Activated CD8-positive, alpha-beta memory T cell treated with anti-CD3 and anti-CD28 coated beads, Interleukin-2, amount 10 ng/mL, durations not matched to agents 7 days and 5 days (primary cell): ENCODE results near the gene GNB1. TPM values are rescaled to one million over a fixed set of nuclear protein-coding genes. Genes with fewer than 3 reads are reported as not detected.
A peak's percentile ranks its signal among the peaks of the same experiment; 100 is the strongest.

ENCODE experiments used
- ATAC-seq: fragments of 150-1000 bp; cut with Tn5 transposase; one replicate; pipeline ENCODE4 v1.10.0; 2021; ENCODE audit warnings: moderate library complexity
- CTCF ChIA-PET: fragments of 350-600 bp; sonication (Branson Sonifier 250); formaldehyde crosslinking; loops from one replicate; lab custom pipeline; 2021; ENCODE audit warnings: antibody characterized with exemption; lab: Charles Lee
- DNase-seq: peaks from one replicate; pipeline ENCODE4 v3.0.0-alpha.2; 2020
- H3K27ac Mint-ChIP-seq: one replicate; pipeline ENCODE4 v1.8.0; 2021; ENCODE audit warnings: mild to moderate bottlenecking, mixed read lengths
- H3K27me3 Mint-ChIP-seq: one replicate; pipeline ENCODE4 v1.8.0; 2021; ENCODE audit warnings: mixed read lengths
- H3K36me3 Mint-ChIP-seq: one replicate; pipeline ENCODE4 v1.8.0; 2021; ENCODE audit warnings: mild to moderate bottlenecking, mixed read lengths
- H3K4me1 Mint-ChIP-seq: one replicate; pipeline ENCODE4 v1.8.0; 2021; ENCODE audit warnings: mixed read lengths
- H3K4me3 Mint-ChIP-seq: one replicate; pipeline ENCODE4 v1.8.0; 2021; ENCODE audit warnings: mild to moderate bottlenecking, moderate library complexity, mixed read lengths
- H3K9me3 Mint-ChIP-seq: one replicate; pipeline ENCODE4 v1.8.0; 2022; ENCODE audit warnings: low read depth, mixed read lengths
- total RNA-seq, 2 experiments: library from RNA; stranded (reverse); gene quantifications; one replicate each; pipeline ENCODE4 v1.2.3, GENCODE V29; 2021

The GNB1 gene
- total RNA-seq, 2 experiments from 2014 or later = 426 to 473 TPM

DNA sequence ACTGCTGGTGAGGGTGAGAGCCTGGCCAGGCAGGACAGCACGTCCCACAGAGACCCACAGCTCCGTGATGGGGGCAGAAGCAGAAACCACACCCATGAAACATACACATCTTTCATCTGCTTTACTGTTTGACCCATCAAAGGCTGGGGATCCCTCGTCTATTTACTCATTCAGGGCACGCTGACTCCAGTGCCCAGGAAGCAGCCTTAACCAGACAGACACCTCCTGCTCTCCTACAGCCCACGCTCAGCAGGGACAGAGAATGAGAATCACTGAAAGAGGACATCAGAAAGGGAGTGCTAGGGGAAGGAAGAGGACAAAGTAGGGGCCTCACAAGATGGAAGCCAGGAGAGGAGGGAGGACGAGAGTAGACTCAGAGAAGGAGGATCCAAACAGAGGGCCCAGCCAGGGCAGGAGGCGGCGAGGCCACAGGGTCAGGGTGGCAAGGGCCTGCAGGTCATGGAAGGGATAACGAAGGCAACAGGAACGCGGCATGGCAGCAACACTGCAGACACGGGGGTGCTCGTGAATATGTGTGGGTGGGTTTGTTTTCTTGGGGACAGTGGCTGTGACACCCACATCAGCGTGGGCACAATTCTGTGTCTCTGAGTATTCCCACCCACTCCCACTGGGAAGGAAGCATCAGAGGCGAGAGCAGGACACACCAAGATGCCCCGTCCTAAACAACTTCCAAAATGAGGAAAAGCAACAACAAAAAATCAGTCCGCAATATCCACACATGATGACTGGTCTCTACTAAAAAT lies 97.2 kb downstream of the GNB1 start:
- Mint-ChIP-seq H3K27ac (no peak overlapping the region), H3K27me3 (no peaks in the 10 kb centered on the region), H3K36me3 (peaks cover 53% of the 10 kb centered on the region), H3K9me3 (no peaks in the 10 kb centered on the region), H3K4me3 (no peak overlapping the region), H3K4me1 (peaks cover 13% of the 10 kb centered on the region)
- DNase-seq = no peak
- CTCF ChIA-PET = interaction anchor here (0.8 kb wide), 1 partner anchor 83 kb away, joined by 3 read pairs; no protein-coding TSS in a partner anchor
- ATAC-seq = no peak

DNA sequence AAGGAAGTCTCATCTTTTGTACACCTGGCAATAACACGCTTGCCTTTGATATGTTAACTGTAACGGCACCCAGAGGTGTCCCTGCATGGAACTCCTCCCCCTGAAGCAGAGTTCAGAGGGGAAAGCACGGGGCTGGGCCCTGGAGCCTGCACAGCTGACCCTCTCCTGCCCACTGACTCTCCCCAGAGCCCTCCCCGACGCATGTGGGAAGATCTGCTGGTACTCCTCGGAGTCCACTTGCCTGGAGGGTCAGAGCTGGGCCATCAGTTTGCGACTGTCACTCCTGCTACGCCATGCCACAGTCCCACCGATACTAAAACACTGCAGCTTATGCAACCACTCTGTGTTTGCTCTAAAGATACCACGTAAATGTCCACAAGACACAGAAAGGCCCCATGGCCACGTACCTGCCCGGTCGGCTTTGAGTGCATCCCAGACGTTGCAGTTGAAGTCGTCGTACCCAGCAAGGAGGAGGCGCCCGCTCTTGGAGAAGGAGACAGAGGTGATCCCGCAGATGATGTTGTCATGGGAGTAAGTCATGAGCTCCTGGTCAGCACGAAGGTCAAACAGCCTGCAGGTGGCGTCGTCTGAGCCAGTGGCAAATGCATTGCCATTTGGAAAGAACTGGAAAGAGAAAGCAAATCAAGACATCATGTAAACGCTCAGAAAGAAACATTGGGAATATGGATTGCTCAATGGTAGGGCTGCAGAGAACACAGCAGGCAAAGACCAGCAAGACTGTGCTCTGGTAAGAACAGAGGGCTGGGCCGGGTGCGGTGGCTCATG lies 102.0 kb downstream of the GNB1 start:
- Mint-ChIP-seq H3K36me3 (peaks cover 55% of the 10 kb centered on the region), H3K27ac (no peak overlapping the region), H3K4me1 (no peaks in the 10 kb centered on the region), H3K27me3 (no peaks in the 10 kb centered on the region), H3K9me3 (no peaks in the 10 kb centered on the region), H3K4me3 (no peak overlapping the region)
- CTCF ChIA-PET = interaction anchor here (0.7 to 2.5 kb wide), 5 partner anchors 9 to 120 kb away, joined by 3 to 9 read pairs (median 6); no protein-coding TSS in a partner anchor
- ATAC-seq (no peak), DNase-seq (peak; percentile 48)

DNA sequence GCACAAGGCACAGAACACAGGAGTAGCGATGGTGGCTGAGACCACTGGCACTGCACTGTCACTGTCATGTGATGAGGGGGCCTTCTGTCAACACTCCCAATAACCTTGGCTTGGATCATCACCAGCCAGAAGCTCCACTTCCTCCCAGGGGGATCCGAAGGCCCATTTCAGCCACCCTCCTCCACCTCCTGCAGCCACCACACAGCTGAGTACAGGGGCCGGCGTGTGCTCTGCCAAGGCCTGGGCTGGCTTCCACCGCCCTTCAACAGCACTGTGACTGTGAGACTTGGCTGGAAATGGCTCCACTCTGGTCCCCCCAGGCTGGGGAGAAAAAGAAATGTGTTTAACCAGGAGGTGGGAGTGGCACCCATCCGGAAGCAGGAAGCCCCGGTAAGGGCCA lies 102.8 kb downstream of the GNB1 start:
- DNase-seq (no peak), ATAC-seq (no peak)
- peaks cover 49% of the 10 kb centered on the region for H3K36me3 Mint-ChIP-seq
- CTCF ChIA-PET = interaction anchor here (1.3 to 2.5 kb wide), 2 partner anchors 8 to 121 kb away, joined by 7 to 9 read pairs; no protein-coding TSS in a partner anchor
- no peak overlapping the region for H3K27ac Mint-ChIP-seq
- H3K9me3 Mint-ChIP-seq = no peaks in the 10 kb centered on the region
- no peaks in the 10 kb centered on the region for H3K27me3 Mint-ChIP-seq
- peaks cover 3% of the 10 kb centered on the region for H3K4me1 Mint-ChIP-seq
- H3K4me3 Mint-ChIP-seq = no peak overlapping the region

DNA sequence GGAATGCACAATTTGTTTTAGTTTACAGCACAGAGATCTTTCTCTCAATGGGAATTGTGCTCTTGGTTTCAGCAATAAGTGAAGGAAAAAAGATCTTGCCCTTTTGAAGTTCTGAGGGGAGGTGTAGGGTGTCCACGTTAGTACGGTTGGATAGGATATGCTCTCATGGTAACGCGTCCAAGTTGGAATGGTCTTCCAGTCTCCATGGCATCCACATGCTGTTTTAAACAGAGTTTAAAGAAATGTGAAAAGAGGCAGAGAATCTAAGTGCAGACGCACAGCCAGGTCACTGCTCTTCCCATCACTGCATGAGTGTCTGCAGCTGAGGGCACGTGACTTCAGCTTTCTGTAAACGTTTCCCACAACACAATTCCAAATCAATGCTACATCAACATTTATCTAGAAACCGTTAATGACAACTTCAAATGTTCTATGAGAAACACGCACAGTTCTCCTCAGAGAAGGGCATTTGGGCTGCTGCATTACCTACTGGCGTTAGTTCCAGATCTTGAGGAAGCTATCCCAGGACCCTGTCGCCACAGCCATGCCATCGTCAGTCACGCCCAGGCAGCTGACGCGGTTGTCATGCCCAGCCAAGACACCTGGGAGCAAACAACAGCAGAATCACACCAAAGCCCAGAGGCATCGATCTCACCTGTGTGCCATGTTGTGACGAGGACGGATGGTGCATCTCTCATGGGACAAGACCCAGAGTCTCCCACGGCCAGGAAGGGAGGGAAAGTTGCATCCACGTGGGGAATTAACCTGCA lies 103.9 kb downstream of the GNB1 start:
- H3K27ac Mint-ChIP-seq = no peak overlapping the region
- H3K4me1 Mint-ChIP-seq = peaks cover 12% of the 10 kb centered on the region
- ATAC-seq (no peak), DNase-seq (no peak)
- no peak overlapping the region for H3K4me3 Mint-ChIP-seq
- peaks cover 43% of the 10 kb centered on the region for H3K36me3 Mint-ChIP-seq
- no peaks in the 10 kb centered on the region for H3K27me3 Mint-ChIP-seq
- no peaks in the 10 kb centered on the region for H3K9me3 Mint-ChIP-seq
- CTCF ChIA-PET = interaction anchor here (0.7 to 2.5 kb wide), 2 partner anchors 27 to 122 kb away, joined by 3 to 9 read pairs; no protein-coding TSS in a partner anchor

DNA sequence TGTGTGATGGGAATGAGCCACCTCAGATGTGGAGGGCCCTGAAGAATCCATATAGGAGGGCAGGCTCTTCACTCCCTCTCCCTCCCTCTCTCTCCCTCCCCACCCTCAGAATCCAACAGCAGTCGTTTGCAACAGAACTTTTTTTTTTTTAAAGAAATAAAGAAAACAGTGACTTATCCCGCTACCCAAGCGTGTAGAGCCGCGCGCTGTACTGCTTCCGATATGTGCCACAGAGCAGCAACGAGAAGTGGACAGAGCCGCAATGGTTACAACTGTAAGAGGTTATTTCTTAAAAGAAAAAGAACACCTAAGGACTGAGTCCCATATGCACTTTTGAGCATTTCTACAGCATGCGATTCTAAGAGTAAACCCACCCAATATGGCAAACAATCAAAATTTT lies 105.2 kb downstream of the GNB1 start:
- Mint-ChIP-seq H3K9me3 (no peaks in the 10 kb centered on the region), H3K27me3 (no peaks in the 10 kb centered on the region), H3K4me1 (peaks cover 24% of the 10 kb centered on the region), H3K36me3 (peaks cover 40% of the 10 kb centered on the region), H3K27ac (no peak overlapping the region), H3K4me3 (no peak overlapping the region)
- ATAC-seq (no peak), DNase-seq (no peak)
- CTCF ChIA-PET = no interaction called here

DNA sequence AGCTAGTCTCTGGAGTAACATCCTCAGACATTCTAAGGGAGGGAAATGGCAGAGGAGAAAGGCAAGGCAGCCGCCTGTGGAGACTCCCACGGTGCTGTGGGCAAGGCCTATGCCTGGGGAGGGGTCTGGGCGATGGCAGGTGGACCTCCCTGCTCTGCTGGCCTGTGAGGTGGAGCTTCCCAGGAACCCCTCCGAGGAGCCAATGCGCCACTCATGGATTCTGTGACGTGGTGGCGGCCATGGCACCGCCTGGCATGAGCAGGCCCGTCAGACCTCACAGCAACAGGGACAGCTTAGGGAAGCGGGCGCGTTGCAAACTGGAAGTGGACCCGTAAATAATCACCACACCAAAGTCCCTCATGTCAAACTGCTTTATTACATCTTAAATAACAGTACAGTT lies 106.0 kb downstream of the GNB1 start:
- no peak overlapping the region for H3K4me3 Mint-ChIP-seq
- H3K27ac Mint-ChIP-seq = no peak overlapping the region
- no peak for DNase-seq
- H3K27me3 Mint-ChIP-seq = no peaks in the 10 kb centered on the region
- H3K36me3 Mint-ChIP-seq = peaks cover 35% of the 10 kb centered on the region
- no peaks in the 10 kb centered on the region for H3K9me3 Mint-ChIP-seq
- no peak for ATAC-seq
- peaks cover 32% of the 10 kb centered on the region for H3K4me1 Mint-ChIP-seq
- CTCF ChIA-PET = interaction anchor here (1.5 kb wide), 1 partner anchor 10 kb away, joined by 3 read pairs; no protein-coding TSS in a partner anchor

DNA sequence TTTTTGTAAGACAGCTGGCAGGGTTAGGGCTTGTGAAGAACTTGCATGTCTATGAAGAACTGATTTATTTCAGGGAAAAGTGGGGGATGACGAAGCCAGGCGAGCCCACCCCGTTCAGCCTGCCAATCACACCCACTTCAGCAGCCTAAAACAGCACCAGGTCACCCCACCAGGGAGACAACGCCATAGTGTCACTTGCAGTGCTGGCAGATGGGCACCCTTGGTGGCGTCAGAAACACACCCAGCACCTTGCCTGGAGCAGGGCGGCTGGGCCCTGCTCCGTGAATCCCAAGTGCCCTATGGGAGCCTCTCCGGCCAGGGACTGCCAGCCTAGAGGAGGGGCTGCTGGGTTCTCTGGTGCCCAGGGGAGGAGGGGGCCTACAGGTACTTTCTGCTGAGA lies 107.6 kb downstream of the GNB1 start:
- ATAC-seq (no peak), DNase-seq (no peak)
- CTCF ChIA-PET = interaction anchor here (1.3 kb wide), 1 partner anchor 125 kb away, joined by 3 read pairs; no protein-coding TSS in a partner anchor
- Mint-ChIP-seq H3K36me3 (peaks cover 25% of the 10 kb centered on the region), H3K4me1 (peaks cover 40% of the 10 kb centered on the region), H3K27me3 (no peaks in the 10 kb centered on the region), H3K4me3 (no peak overlapping the region), H3K9me3 (no peaks in the 10 kb centered on the region), H3K27ac (peak overlapping the region; percentile 77)

DNA sequence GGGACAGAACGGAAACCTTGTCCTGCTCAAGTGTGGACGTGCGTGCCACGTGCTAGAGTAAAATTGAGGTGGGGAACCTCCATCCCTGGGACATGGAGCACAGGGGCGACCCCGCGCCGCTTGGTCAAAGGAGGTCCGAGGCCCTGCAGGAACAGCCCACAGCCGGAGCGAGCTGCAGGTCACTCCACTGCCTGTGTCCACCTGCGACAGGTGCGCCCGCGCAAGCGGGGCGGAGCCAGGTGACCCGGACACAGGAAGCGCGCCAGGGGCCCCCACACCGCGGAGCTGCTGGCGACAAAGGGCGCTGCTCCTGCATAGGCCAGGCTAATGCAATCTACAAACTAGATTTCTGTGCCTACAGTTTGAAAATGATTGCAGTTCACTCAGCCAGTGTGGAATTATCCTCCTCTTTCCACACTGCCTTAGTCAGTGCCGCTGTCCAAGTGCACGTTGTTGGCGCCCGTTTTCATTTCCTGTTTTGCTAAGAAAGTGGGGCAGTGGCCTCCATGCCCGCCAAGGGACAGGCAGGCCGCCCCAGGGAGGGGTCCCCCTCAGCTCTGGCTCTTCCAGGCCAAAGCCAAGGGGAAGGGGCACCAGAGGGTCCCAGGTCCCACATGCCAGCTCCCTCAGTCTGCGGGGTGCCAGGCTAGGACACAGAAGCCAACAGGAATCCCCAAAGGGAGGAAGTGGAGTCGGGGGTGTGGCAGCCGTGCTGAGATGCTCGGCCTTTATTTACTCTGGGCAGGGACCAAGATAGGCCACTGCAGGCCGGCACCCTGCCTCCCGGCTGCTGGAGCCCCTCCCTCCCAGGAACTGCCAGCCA lies 108.3 kb downstream of the GNB1 start:
- peak; percentile 49 for DNase-seq
- Mint-ChIP-seq H3K9me3 (no peaks in the 10 kb centered on the region), H3K36me3 (peaks cover 18% of the 10 kb centered on the region), H3K4me1 (peaks cover 40% of the 10 kb centered on the region), H3K27me3 (no peaks in the 10 kb centered on the region), H3K27ac (peak overlapping the region; percentile 77), H3K4me3 (no peak overlapping the region)
- ATAC-seq = no peak
- CTCF ChIA-PET = no interaction called here

DNA sequence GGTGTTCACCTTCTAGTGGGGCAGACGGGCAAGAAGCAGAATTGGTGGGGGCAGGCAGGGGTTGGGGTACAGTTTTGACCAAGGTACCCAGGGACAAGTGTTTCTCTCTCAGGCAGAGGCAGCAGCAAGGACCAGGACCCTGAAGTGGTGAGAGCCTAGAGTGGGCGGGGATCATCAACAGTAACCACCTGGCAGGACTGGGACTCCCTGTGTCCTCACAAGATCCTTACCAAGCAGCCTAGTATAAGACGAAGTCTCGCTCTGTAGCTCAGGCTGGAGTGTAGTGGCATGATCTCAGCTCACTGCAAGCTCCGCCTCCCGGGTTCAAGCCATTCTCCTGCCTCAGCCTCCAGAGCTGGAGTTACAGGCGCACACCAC lies 109.4 kb downstream of the GNB1 start:
- H3K27me3 Mint-ChIP-seq = no peaks in the 10 kb centered on the region
- H3K36me3 Mint-ChIP-seq = peaks cover 8% of the 10 kb centered on the region
- H3K9me3 Mint-ChIP-seq = no peaks in the 10 kb centered on the region
- H3K27ac Mint-ChIP-seq = peak overlapping the region; percentile 98
- H3K4me3 Mint-ChIP-seq = peak overlapping the region; percentile 1
- CTCF ChIA-PET = no interaction called here
- DNase-seq = no peak
- peaks cover 50% of the 10 kb centered on the region for H3K4me1 Mint-ChIP-seq
- no peak for ATAC-seq

DNA sequence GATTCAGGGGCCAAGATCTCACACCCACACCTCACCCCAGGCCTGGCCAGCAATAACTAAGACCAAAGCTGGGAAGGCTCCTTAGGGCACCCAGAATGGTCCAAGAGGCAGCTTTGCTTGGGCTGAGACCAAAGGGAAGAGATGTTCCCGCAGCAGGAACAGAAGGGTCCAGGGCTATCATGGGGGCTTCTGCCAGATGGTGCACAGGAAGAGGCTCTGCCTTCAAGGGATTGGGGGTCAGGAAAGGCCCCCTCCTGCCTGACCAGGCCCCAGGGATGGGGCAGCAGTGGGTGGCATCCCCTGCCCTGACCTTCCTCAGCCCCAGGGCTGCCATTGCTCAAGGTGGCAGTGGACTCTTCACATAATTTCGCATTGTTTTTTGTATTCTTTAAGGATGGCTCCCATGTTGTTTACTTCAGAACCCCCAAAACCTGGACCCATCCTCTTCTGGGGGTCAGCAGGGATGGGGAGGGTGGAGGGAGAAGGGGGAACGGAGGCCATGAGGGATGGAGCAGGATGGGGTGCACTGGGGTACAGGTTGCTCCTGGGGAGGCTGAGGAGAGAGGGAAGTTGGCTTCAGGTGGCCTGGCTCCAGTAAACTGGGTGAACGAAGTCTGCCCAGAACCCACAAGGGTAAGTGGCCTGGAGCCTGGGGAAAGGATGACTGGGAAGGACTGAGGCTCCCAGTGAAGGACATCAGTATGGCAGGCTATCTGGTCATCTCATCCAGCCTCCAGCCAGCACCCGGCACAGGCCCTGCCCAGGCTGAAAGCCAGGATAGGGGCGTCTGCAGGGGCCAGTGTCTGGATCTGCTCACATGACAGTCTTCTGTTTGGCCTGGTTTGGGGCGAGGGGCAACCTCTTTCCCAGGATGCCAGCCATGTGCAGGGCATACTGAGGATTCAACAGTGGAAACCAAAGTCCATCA lies 110.0 kb downstream of the GNB1 start:
- peaks cover 56% of the 10 kb centered on the region for H3K4me1 Mint-ChIP-seq
- H3K36me3 Mint-ChIP-seq = peaks cover 4% of the 10 kb centered on the region
- no peaks in the 10 kb centered on the region for H3K27me3 Mint-ChIP-seq

DNA sequence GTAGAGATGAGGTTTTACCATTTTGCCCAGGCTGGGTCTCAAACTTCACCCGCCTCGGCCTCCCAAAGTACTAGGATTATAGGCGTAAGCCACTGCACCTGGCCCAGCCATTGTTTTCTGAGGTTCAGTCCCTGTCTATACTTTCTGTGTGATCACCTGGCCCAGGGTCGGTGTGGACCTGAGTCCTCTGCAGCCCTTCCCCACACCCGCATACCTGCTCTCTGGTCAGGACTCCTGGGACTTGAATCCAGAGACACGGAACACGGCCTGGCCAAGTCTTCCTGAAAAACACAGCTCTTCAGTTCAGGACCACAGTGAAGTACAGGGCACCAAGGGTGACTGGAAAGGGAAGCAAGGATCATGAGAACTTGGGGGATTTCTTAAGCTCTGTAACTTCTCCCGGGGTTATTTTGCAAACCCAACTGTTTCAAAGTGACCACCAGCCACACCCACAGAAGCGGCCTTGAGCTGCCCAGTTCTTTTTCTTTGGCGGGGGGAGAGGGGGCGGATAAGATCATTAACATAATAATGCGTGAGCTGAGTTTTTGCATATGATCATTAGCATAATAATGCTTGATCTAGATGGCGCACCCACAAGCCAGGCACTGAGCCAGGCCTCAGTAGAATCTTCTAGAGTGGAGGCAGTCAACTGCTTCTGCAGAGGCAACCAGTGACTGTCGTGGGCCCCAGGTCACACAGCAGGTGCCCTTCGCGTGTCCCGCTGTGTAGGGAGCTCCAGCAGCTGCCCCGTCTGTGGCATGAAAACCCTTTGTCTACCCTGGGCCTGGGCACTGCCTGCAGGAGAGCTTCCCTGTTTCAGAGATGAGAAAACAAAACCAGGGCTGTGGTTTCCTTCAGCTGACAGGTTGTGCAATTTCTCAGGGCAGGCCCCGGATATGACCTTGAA lies 110.9 kb downstream of the GNB1 start:
- H3K27me3 Mint-ChIP-seq = no peaks in the 10 kb centered on the region
- CTCF ChIA-PET = interaction anchor here (0.7 to 2.7 kb wide), 10 partner anchors 9 to 265 kb away, joined by 3 to 27 read pairs (median 4); partner anchors contain the start of gene CDK11A
- peak; percentile 54 for ATAC-seq

More for the DNA sequence above, 110.0 kb downstream of the GNB1 start:
- peak overlapping the region; percentile 74 for H3K4me3 Mint-ChIP-seq
- DNase-seq (no peak), ATAC-seq (no peak)
- peak overlapping the region; percentile 98 for H3K27ac Mint-ChIP-seq
- CTCF ChIA-PET = interaction anchor here (0.7 to 2.7 kb wide), 10 partner anchors 8 to 264 kb away, joined by 3 to 27 read pairs (median 4); partner anchors contain the start of gene CDK11A
- no peaks in the 10 kb centered on the region for H3K9me3 Mint-ChIP-seq

More for the DNA sequence above, 110.9 kb downstream of the GNB1 start:
- no peaks in the 10 kb centered on the region for H3K9me3 Mint-ChIP-seq
- peak; percentile 91 for DNase-seq
- peak overlapping the region; percentile 98 for H3K27ac Mint-ChIP-seq
- H3K4me3 Mint-ChIP-seq = peak overlapping the region; percentile 74
- H3K36me3 Mint-ChIP-seq = peaks cover 1% of the 10 kb centered on the region
- H3K4me1 Mint-ChIP-seq = peaks cover 65% of the 10 kb centered on the region
